HCT116 (cell line): ENCODE measurements around the gene IBA57. TPM values are rescaled to one million over a fixed set of nuclear protein-coding genes. Genes with fewer than 3 reads are reported as not detected.

ENCODE experiments used
- ATAC-seq: fragments of 200-7000 bp; cut with Tn5 transposase; 2 replicates; pipeline ENCODE4 v1.9.1; 2020; ENCODE audit warnings: mild to moderate bottlenecking, moderate library complexity
- BruUV-seq: library from RNA; stranded (reverse); fragments of 400-500 nt; replicated peaks from 2 replicates; lab custom pipeline; 2021; lab: Mats Ljungman, UMichigan
- CTCF ChIA-PET: fragments of 300-600 bp; sonication (Branson Sonifier 250); formaldehyde crosslinking; loops from one replicate; lab custom pipeline; 2021; ENCODE audit warnings: antibody characterized with exemption; lab: Charles Lee
- POLR2A ChIA-PET: fragments of 300-600, 350-600 bp; sonication (Branson Sonifier 250); formaldehyde crosslinking; loops from one replicate; lab custom pipeline; 2021; ENCODE audit warnings: antibody characterized with exemption; lab: Charles Lee
- RAD21 ChIA-PET, 2 experiments: fragments of 300-600 bp; sonication (Branson Sonifier 250); formaldehyde crosslinking; loops; one replicate each; lab custom pipeline; 2023; ENCODE audit warnings: low total read pairs in 2 of 2; ENCODE audit not compliant: uncharacterized antibody in 2 of 2, unreplicated experiment in 2 of 2, low non-redundant PET in 1 of 2; lab: Charles Lee
- DNase-seq: peaks from one replicate; pipeline ENCODE4 v3.0.0-alpha.2; 2010; ENCODE audit warnings: low read depth, low spot score
- H2AFZ ChIP-seq: fragments of 200-600 bp; shearing (Covaris generic), sonication (generic); 2 replicates; pipeline ENCODE4 v1.6.1; 2017; ENCODE audit warnings: low read depth, mixed run types, mixed read lengths, antibody characterized with exemption, low read length; ENCODE audit not compliant: poor library complexity, severe bottlenecking
- H3K27ac ChIP-seq: 2 replicates; pipeline ENCODE4 v1.5.1; 2012; ENCODE audit warnings: low read depth, low read length
- H3K27me3 ChIP-seq: fragments of 200-600 bp; sonication (generic); 2 replicates; pipeline ENCODE4 v1.6.1; 2016; ENCODE audit warnings: mixed run types, low read length, mixed read lengths; ENCODE audit not compliant: insufficient read depth
- H3K36me3 ChIP-seq, 2 experiments: fragments of 200-500 bp in 1 of 2; fragments of 200-600 bp in 1 of 2; sonication (Bioruptor generic) in 1 of 2; sonication (generic) in 1 of 2; 2 replicates each; pipeline versions ENCODE4 v1.5.1 to v1.6.1; 2014 to 2016; ENCODE audit warnings: low read length in 2 of 2, inconsistent platforms in 1 of 2, mixed read lengths in 1 of 2, mixed run types in 1 of 2; ENCODE audit not compliant: insufficient read depth in 2 of 2, control insufficient read depth in 1 of 2
- H3K4me1 ChIP-seq, 2 experiments: fragments of 200-600 bp in 1 of 2; sonication (generic) in 1 of 2; 2 replicates each; pipeline versions ENCODE4 v1.5.1 to v1.6.1; 2012 to 2017; ENCODE audit warnings: low read length in 2 of 2, inconsistent platforms in 1 of 2, mild to moderate bottlenecking in 1 of 2, mixed read lengths in 1 of 2, mixed run types in 1 of 2, moderate library complexity in 1 of 2; ENCODE audit not compliant: insufficient read depth in 2 of 2, control insufficient read depth in 1 of 2
- H3K4me2 ChIP-seq: fragments of 200-600 bp; sonication (generic); 2 replicates; pipeline ENCODE4 v1.6.1; 2017; ENCODE audit warnings: mixed run types, low read length, mixed read lengths
- H3K4me3 ChIP-seq, 2 experiments: fragments of 200-600 bp in 1 of 2; sonication (generic) in 1 of 2; replicated peaks in 1 of 2; 2 replicates each; pipeline ENCODE4 v1.5.1; 2011 to 2016; ENCODE audit warnings: low read length in 2 of 2, control low read depth in 1 of 2, low read depth in 1 of 2, mild to moderate bottlenecking in 1 of 2, mixed read lengths in 1 of 2, mixed run types in 1 of 2
- H3K79me2 ChIP-seq: fragments of 200-600 bp; sonication (generic); 2 replicates; pipeline ENCODE4 v1.6.1; 2017; ENCODE audit warnings: mild to moderate bottlenecking, mixed run types, low read length, moderate library complexity, mixed read lengths; ENCODE audit not compliant: insufficient read depth
- H3K9ac ChIP-seq: fragments of 200-600 bp; sonication (generic); 2 replicates; pipeline ENCODE4 v1.6.1; 2016; ENCODE audit warnings: low read length, mixed read lengths
- H3K9me2 ChIP-seq: fragments of 200-600 bp; sonication (generic), shearing (Covaris generic); 2 replicates; pipeline ENCODE4 v1.6.1; 2017; ENCODE audit warnings: mixed run types, mild to moderate bottlenecking, moderate library complexity; ENCODE audit not compliant: insufficient read depth
- H3K9me3 ChIP-seq, 2 experiments: fragments of 200-500 bp in 1 of 2; fragments of 200-600 bp in 1 of 2; sonication (Bioruptor generic) in 1 of 2; sonication (generic) in 1 of 2; 2 replicates each; pipeline ENCODE4 v1.6.1; 2014 to 2017; ENCODE audit warnings: low read length in 2 of 2, mixed read lengths in 2 of 2, inconsistent platforms in 1 of 2, low read depth in 1 of 2, mild to moderate bottlenecking in 1 of 2, mixed run types in 1 of 2, moderate library complexity in 1 of 2; ENCODE audit not compliant: control insufficient read depth in 1 of 2, insufficient read depth in 1 of 2
- H4K20me1 ChIP-seq: fragments of 200-600 bp; sonication (generic), shearing (Covaris generic); 2 replicates; pipeline ENCODE4 v1.6.1; 2017; ENCODE audit warnings: mixed run types, mild to moderate bottlenecking, moderate library complexity; ENCODE audit not compliant: insufficient read depth
- CBX3 ChIP-seq: IDR thresholded peaks from 2 replicates; pipeline ENCODE4 v1.6.1; 2012; ENCODE audit warnings: low read depth
- CEBPB ChIP-seq: IDR thresholded peaks from 2 replicates; pipeline ENCODE4 v1.6.1; 2012; ENCODE audit warnings: low read depth
- ELF1 ChIP-seq: IDR thresholded peaks from 2 replicates; pipeline ENCODE4 v1.6.1; 2012; ENCODE audit warnings: low read depth, borderline replicate concordance
- EZH2 ChIP-seq: fragments of 200-600 bp; sonication (generic); IDR thresholded peaks from 2 replicates; pipeline ENCODE4 v1.6.1; 2017; ENCODE audit warnings: antibody characterized with exemption, mixed run types
- POLR2A ChIP-seq: IDR thresholded peaks from 2 replicates; pipeline ENCODE4 v1.7.0; 2011; ENCODE audit warnings: borderline replicate concordance; ENCODE audit not compliant: insufficient read depth, insufficient read length; ENCODE audit errors: extremely low read depth
- POLR2AphosphoS5 ChIP-seq: IDR thresholded peaks from 2 replicates; pipeline ENCODE4 v1.6.1; 2011; ENCODE audit warnings: mild to moderate bottlenecking, low read depth, low read length, moderate library complexity
- RAD21 ChIP-seq: IDR thresholded peaks from 2 replicates; pipeline ENCODE4 v1.6.1; 2012; ENCODE audit warnings: low read depth, mild to moderate bottlenecking
- SRF ChIP-seq: IDR thresholded peaks from 2 replicates; pipeline ENCODE4 v1.6.1; 2012; ENCODE audit warnings: low read depth
- TCF7L2 ChIP-seq: IDR thresholded peaks from 2 replicates; pipeline ENCODE4 v1.7.0; 2011; ENCODE audit warnings: borderline replicate concordance, inconsistent platforms; ENCODE audit not compliant: insufficient read depth, insufficient read length; ENCODE audit errors: extremely low read depth
- YY1 ChIP-seq: IDR thresholded peaks from 2 replicates; pipeline ENCODE4 v1.6.1; 2011; ENCODE audit warnings: low read length, low read depth, moderate library complexity, mild to moderate bottlenecking; ENCODE audit not compliant: insufficient replicate concordance; ENCODE audit errors: extremely low read depth
- ZFX ChIP-seq: fragments of 450-650 bp; IDR thresholded peaks from 2 replicates; pipeline ENCODE4 v1.6.1; 2017
- intact Hi-C: fragments of 100-400 bp; cut with micrococcal nuclease; formaldehyde crosslinking; loops from 2 replicates; pipeline ENCODE4 v1.10.0; 2022
- total RNA-seq: library from RNA; stranded (reverse); gene quantifications from one replicate; pipeline ENCODE4 v1.2.1, GENCODE V29; 2021; ENCODE audit not compliant: unreplicated experiment
- TF ChIP-seq, protein P1 (sequence below): IDR thresholded peaks from 2 replicates; pipeline ENCODE4 v1.6.1; 2012; ENCODE audit warnings: low read depth
- TF ChIP-seq, protein P2 (sequence below), 3 experiments: fragments of 200-600 bp in 1 of 3; sonication (generic) in 1 of 3; IDR thresholded peaks in 2 of 3; conservative IDR thresholded peaks in 1 of 3; 2 replicates each; pipeline ENCODE4 v1.5.1; 2012 to 2017; ENCODE audit warnings: low read depth in 2 of 3, low read length in 2 of 3, antibody characterized with exemption in 1 of 3, borderline replicate concordance in 1 of 3, control low read depth in 1 of 3, mild to moderate bottlenecking in 1 of 3, mixed read lengths in 1 of 3, mixed run types in 1 of 3, moderate library complexity in 1 of 3; ENCODE audit not compliant: insufficient read depth in 1 of 3

IBA57 gene
- total RNA-seq, 1 experiment from 2014 or later = 11.6 TPM

DNA sequence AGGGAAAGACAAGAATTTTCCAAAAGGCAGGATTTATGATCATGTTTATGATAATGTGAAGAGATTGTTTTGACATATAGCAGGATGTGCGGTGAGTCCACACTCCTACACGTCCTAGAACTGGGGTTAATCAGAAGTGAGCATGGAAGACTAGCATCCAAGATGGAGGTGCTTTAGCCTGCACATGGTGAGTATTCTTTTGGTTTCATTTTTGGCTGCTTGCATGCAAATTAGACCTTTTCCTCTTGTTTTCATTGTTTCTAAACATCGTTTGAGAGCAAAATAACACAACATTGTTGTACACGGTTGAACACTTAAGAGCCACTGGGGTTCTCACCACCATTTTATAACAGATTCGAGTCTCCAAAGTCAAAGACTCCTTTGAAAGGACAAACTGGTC, 40.4 kb upstream of the IBA57 start:
- CTCF ChIA-PET = no interaction called here
- BruUV-seq = no TSS peak
- no peak for ATAC-seq

More for the DNA sequence above, 40.4 kb upstream of the IBA57 start:
- no peak for TF ChIP-seq YY1
- TF ChIP-seq, protein P1, sequence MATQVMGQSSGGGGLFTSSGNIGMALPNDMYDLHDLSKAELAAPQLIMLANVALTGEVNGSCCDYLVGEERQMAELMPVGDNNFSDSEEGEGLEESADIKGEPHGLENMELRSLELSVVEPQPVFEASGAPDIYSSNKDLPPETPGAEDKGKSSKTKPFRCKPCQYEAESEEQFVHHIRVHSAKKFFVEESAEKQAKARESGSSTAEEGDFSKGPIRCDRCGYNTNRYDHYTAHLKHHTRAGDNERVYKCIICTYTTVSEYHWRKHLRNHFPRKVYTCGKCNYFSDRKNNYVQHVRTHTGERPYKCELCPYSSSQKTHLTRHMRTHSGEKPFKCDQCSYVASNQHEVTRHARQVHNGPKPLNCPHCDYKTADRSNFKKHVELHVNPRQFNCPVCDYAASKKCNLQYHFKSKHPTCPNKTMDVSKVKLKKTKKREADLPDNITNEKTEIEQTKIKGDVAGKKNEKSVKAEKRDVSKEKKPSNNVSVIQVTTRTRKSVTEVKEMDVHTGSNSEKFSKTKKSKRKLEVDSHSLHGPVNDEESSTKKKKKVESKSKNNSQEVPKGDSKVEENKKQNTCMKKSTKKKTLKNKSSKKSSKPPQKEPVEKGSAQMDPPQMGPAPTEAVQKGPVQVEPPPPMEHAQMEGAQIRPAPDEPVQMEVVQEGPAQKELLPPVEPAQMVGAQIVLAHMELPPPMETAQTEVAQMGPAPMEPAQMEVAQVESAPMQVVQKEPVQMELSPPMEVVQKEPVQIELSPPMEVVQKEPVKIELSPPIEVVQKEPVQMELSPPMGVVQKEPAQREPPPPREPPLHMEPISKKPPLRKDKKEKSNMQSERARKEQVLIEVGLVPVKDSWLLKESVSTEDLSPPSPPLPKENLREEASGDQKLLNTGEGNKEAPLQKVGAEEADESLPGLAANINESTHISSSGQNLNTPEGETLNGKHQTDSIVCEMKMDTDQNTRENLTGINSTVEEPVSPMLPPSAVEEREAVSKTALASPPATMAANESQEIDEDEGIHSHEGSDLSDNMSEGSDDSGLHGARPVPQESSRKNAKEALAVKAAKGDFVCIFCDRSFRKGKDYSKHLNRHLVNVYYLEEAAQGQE = no peak
- no peak for TF ChIP-seq EZH2
- TF ChIP-seq POLR2A = no peak
- TF ChIP-seq POLR2AphosphoS5 = no peak
- TF ChIP-seq ELF1 = no peak
- TF ChIP-seq SRF = no peak
- TF ChIP-seq CEBPB = no peak
- no peak for TF ChIP-seq CBX3
- no peak for TF ChIP-seq TCF7L2
- TF ChIP-seq, protein P2, sequence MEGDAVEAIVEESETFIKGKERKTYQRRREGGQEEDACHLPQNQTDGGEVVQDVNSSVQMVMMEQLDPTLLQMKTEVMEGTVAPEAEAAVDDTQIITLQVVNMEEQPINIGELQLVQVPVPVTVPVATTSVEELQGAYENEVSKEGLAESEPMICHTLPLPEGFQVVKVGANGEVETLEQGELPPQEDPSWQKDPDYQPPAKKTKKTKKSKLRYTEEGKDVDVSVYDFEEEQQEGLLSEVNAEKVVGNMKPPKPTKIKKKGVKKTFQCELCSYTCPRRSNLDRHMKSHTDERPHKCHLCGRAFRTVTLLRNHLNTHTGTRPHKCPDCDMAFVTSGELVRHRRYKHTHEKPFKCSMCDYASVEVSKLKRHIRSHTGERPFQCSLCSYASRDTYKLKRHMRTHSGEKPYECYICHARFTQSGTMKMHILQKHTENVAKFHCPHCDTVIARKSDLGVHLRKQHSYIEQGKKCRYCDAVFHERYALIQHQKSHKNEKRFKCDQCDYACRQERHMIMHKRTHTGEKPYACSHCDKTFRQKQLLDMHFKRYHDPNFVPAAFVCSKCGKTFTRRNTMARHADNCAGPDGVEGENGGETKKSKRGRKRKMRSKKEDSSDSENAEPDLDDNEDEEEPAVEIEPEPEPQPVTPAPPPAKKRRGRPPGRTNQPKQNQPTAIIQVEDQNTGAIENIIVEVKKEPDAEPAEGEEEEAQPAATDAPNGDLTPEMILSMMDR (IDR thresholded peaks at IDR 0.05 in 2 of 3, conservative IDR thresholded peaks at IDR 0.05 in 1 of 3; ENCODE audit: borderline replicate concordance in 1 of 3, insufficient read depth in 1 of 3, low read depth in 2 of 3, low read length in 2 of 3) = no peak
- TF ChIP-seq RAD21 = no peak
- no peak for TF ChIP-seq ZFX
- intact Hi-C loops = no loop called here
- ChIA-PET POLR2A (no interaction called here), RAD21 (no interaction called here)
- Histone ChIP-seq H3K4me1 (0 out of 4 replicates have a peak, but pooled peaks cover 0 to under 1% of the 10 kb centered on the region in 2 experiments), H3K4me2 (no peak overlapping the region), H4K20me1 (no peaks in the 10 kb centered on the region), H2AFZ (no peak overlapping the region), H3K27me3 (no peaks in the 10 kb centered on the region), H3K9ac (no peak overlapping the region), H3K36me3 (no peaks in the 10 kb centered on the region), H3K79me2 (no peaks in the 10 kb centered on the region), H3K9me3 (no peaks in the 10 kb centered on the region), H3K27ac (no peak overlapping the region), H3K4me3 (no peak overlapping the region), H3K9me2 (no peaks in the 10 kb centered on the region)
- DNase-seq = no peak
